Testis (tissue), 2 donors: ENCODE data around the gene FURIN.

Source experiments
- POLR2A ChIP-seq: fragments of 450-650 bp; IDR thresholded peaks from one replicate; pipeline ENCODE4 v1.6.1; 2017; ENCODE audit warnings: antibody characterized with exemption, mild to moderate bottlenecking, moderate library complexity
- TF ChIP-seq, protein P1 (sequence below), 3 experiments: fragments of 450-650 bp in 2 of 3; fragments of 200-600 bp in 1 of 3; sonication (generic) in 1 of 3; IDR thresholded peaks; one replicate each; pipeline ENCODE4 v1.5.1; 2016 to 2019; ENCODE audit warnings: antibody characterized with exemption in 3 of 3, mild to moderate bottlenecking in 2 of 3, moderate library complexity in 1 of 3

DNA sequence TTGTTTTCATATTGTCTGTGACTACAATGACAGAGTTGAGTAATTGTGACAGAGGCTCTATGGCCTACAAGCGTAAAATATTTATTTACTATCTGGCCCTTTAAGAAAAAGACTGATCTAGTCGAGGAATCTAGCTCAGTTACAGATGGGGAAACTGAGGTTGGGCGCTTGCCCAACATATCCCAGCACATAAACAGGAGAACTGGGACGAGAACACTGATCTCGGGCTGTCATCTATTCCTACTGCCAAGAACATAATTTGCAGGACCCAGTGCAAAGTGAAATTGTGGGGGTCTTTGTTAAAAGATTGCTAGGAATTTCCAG, 17.9 kb downstream of the FURIN start:
- no peak for TF ChIP-seq POLR2A
- TF ChIP-seq, protein P1, sequence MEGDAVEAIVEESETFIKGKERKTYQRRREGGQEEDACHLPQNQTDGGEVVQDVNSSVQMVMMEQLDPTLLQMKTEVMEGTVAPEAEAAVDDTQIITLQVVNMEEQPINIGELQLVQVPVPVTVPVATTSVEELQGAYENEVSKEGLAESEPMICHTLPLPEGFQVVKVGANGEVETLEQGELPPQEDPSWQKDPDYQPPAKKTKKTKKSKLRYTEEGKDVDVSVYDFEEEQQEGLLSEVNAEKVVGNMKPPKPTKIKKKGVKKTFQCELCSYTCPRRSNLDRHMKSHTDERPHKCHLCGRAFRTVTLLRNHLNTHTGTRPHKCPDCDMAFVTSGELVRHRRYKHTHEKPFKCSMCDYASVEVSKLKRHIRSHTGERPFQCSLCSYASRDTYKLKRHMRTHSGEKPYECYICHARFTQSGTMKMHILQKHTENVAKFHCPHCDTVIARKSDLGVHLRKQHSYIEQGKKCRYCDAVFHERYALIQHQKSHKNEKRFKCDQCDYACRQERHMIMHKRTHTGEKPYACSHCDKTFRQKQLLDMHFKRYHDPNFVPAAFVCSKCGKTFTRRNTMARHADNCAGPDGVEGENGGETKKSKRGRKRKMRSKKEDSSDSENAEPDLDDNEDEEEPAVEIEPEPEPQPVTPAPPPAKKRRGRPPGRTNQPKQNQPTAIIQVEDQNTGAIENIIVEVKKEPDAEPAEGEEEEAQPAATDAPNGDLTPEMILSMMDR (IDR thresholded peaks at IDR 0.05): no peak
